Dermis blood vessel endothelial cell (primary cell): ENCODE data around the gene SERTAD3. TPM values are rescaled to one million over a fixed set of nuclear protein-coding genes. Genes with fewer than 3 reads are reported as not detected.
A peak's percentile ranks its signal among the peaks of the same experiment; 100 is the strongest.
"Not testable (repeated sequence)": the region's sequence is repeated elsewhere in the genome, so short reads cannot be mapped to it uniquely, and the experiment has no call there.

Experiments used
- DNase-seq: peaks from one replicate; pipeline ENCODE4 v3.0.0; 2010
- total RNA-seq: library from RNA; depleted of rRNA; stranded (reverse); fragments of >200 nt; gene quantifications from 2 replicates; pipeline ENCODE4 v1.2.3, GENCODE V29; 2014

The SERTAD3 gene
- total RNA-seq, 1 donor from 2014 or later = 25.9 TPM

DNA sequence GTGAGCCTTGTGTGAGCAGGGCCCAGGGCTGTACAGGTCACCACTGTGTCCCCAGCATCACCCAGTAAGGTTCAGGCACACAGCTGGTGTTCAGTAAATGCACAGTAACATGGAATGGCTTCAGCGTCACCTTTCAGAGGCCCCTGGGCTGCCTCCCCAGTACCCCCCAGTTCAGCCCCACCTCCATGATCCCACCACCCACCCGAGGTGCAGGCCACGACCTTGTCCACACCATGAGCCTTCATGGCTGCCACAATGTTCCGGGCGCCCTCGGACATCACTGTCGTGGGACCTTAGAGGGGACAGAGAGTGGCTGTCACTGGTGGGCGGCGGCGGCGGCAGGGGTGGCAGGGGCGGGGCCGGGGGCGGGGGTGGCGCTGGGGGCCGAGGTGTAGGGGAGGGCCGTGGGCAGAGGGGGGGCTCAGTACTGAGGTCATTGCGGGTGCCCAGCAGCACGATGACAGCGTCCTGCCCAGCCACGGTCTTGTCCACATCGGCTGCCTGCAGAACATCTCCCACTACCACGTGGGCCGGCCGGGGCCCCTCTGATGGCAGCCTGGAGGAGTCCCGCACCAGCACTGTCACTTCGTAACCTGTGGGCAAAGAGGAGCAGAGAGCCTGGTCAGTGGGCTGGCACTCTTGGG is 13.9 kb upstream of the SERTAD3 start:
- DNase-seq = no peak

DNA sequence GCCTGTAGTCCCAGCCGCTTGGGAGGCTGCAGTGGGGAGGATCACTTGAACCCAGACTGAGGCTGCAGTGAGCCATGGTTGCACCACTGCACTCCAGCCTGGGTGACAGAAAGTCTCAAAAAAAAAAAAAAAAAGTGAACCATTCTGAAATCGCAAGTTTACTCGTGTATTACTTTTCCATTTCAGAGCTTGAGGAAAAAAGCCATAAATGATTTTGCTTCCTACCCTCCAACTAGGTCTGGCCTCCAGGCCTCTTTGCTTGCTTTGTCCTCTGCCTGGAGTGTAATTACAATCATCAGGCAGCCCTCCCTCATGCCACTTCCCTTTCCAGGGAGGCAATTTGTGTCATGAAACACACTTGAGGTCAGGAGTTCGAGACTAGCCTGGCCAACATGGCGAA is 12.9 kb upstream of the SERTAD3 start:
- no peak for DNase-seq

DNA sequence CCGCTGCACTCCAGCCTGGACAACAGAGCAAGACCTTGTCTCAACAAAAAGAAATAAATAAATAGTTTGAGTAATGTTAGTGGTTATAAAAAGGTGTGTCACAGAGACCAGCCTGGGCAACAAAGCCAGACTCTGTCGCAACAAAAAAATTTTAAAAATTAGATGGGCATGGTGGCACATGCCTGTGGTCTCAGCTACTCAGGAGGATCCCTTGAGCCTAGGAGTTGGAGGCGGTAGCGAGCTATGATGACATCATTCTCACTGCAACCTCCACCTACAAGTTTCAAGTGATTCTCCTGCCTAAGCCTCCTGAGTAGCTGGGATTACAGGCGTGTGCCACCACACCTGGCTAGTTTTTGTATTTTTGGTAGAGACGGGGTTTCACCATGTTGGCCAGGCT is 9.8 kb upstream of the SERTAD3 start:
- not testable (repeated sequence) for DNase-seq

DNA sequence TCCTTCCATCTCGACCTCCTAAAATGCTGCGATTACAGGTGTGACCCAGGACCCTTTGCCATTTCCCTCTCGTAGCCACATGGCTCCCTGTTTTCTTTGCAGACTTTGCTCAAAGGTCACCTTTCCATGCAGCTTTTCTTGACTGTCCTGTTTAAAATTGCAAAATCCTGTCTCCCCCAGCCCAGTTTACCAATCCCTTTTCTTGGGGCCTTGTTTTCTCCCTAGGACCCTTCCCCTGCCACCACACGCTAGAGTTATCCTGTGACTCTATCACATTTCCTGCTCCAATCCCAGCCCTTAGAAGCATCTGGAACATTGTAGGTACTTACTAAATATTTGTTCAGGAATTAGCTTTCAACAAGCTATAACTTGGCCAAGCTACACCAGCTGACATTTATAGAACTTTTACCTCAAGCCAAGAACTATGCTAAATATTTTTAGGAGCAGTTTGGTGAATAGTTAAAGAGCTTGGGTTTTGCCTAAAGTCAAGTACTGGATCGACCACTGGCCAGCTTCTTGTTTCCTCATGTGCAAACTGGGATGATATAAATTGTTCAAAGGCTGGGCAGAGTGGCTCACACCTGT is 9.1 kb upstream of the SERTAD3 start:
- no peak for DNase-seq

DNA sequence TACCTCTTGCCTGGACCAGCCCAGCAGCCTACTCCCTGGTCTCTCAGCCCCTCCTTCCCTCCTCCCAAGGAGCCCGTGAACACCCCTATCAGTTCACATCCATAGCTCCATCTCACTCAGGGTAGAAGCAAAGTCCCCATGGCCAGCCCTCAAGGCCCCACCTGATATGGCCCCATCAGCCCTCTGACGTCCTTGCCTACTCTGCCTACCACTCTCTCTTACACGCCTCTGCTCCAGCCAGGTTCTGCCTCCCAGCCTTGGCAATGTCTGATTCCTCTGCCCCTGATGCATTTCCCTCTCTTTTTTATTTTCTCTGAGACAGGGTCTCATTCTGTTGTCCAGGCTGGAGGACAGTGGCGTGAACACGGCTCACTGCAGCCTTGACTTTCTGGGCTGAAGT is 7.9 kb upstream of the SERTAD3 start:
- DNase-seq = no peak

DNA sequence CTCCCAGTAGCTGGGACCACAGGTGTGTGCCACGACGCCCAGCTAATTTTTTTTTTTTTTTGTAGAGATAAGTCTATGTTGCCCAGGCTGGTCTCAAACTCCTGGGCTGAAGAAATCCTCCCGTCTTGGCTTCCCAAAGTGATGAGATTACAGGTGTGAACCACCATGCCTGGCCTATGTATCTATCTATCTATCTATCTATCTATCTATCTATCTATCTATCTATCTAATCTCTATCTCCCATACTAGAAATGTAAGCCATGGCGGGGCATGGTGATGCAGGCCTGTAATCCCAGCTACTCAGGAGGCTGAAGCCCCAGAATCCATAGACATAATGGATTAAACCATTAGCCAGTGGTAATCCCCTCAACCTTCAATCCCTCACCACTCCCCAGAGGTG is 6.5 kb upstream of the SERTAD3 start:
- DNase-seq = no peak

DNA sequence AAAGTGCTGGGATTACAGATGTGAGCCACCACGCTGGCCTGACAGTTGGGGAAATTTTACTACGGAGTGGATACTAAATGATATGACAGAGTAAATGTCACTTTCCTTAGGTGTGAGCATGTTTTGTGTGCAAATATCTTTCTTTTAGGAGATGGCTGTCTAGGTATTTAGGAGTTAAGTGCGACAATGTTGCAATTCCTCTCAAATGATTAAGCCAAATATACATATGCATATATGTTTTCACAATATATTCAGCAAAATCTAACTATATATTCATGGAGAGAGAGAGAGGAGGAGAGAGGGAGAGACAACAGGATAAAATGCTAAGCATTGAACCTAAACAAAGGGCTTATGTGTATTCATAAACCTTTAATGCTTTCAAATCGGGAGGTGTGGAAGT is 5.4 kb upstream of the SERTAD3 start:
- no peak for DNase-seq

DNA sequence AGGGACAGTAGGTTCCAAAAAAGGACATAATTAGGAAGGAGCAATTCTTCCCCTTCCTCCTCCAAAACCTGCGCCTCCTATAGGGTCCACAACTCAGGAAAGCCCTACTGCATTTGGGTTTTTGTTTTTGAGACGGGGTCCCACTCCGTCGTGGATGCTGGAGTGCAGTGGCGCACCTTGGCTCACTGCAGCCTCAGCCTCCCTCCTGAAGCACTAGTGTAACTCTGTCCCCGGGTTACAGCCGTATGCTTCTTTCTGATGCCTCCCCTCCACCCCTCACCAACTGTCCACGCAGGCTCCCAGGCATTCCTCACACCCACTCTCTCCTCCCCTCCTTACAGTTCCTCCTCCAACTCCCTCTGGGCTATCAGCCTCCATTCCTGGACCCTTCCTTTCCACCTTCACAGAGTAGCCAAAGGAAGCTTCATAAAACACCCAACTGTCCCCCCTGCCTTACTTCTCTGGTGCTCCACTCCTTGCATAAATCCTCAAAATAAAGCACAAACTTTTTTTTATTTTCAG is 2.2 kb upstream of the SERTAD3 start:
- DNase-seq = no peak

DNA sequence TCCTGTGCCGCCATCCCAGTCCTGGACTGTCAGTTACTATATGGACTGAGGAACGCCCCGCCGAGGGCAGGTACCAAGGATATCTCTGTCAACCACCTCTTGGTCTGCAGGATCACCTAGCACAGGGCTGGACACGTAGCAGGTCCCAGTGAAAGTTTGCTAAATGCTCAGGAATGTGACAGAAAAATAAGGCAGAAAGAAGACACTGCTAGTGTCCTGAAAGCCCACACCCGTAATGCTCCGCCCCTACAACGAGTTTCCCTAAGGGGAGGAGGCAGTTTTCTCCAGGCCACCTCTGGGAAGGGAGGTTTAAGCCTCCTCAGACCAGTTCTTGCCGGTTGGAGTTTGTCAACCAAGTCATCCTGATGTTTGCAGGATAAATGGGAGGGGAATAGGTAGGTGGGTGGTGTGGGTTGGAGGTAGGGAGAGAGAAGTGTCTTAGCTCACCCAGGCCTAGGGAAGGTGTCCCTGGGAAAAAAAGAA is 1.7 kb upstream of the SERTAD3 start:
- no peak for DNase-seq

DNA sequence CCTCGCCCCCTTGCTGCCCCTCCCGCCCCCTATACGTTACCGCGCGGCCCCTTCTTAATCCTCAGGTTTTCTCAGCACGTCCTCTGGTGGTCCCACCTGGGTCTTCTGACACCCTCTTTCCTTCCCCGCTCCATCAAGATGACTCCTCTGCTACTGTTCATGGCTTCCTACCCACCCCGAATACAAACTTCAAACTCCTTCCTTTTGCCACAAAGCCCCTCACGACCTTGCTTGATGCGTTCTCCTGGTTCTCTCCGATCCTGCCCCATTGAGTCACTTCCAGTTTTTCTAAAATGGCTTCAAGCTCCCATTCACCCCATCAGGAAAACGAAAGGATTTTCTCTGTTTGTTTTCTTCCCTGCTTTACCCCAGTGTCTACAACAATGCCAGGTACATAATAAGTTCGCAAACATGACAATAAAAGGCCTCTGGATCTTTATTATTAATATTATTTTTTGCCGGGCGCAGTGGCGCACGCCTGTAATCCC is 734 bp upstream of the SERTAD3 start:
- no peak for DNase-seq

DNA sequence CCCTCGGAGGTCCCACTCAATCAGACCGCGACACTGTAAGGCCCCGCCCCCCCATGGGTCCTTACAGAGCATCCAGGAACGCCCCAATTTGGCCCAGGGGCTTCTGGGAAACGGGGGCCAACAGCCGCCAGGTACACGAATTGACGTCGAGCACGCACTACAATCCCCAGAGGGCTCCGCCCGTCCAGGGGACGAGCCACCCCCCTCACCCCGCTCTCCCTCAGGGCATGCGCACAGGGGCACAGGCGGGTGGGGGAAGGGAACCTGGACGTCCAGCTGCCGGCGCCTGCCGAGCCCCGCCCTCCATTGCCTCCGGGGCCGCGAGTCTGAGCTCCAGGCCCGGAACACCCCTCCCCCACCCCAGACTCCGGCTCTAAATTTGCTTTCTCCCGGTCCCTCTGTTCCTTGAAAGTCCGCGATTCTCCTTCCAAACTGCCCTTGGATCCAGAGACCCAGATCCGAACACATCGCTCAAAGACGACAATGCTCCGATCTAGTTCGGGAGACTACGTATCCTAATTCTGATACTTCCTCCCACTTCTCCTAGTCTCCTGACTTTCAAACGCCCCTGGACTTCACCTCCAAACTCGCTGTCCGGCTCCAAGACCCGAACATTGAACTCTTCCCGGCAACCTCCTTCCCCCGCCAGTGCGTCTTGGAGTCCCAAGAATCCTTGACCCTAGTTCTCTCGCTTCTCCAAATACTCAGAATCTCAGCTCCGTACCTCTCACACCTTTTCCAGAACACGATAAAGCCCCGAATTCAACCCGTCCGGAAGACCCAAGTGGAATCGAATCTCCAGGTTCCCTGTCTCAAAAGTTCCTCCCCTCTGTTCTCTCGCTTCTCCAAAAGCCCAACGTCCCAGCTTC is 770 bp downstream of the SERTAD3 start:
- peak; percentile 100 for DNase-seq

DNA sequence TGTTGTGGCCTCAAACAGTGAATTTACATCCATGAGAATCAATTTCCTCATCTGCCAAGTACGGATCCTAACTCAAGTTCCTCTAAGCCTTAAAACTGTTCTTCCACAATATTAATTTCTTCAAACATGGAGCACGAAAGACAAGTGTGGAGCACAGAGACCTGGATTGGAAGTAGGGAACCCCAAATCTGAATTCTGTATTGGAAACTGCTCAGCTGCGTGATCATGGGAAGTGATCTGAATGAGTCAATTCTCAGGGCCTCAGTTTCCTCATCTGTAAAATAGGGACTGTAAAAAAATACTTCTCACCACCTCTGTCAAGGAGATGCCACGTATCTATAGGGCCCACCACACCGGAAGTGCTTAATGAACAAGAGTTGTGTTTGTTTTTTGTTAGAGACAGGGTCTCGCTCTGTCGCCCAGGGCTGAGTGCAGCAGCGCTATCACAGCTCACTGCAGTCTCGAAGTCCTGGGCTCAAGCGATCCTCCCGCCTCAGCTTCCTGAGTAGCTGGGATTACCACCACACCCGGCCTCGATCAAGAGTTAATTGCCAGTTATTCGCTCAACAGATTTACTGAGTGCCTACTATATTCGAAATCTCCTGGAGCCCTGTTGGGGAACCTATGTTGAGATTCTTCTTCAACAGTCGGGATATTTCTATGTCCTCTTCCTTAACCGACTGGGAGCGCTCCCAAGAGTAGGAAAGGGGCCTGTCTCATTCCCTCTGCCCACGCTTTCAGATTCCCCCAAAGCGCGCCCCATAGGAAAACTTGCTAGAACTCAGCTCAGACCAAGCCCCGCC is 1.6 kb downstream of the SERTAD3 start:
- no peak for DNase-seq

DNA sequence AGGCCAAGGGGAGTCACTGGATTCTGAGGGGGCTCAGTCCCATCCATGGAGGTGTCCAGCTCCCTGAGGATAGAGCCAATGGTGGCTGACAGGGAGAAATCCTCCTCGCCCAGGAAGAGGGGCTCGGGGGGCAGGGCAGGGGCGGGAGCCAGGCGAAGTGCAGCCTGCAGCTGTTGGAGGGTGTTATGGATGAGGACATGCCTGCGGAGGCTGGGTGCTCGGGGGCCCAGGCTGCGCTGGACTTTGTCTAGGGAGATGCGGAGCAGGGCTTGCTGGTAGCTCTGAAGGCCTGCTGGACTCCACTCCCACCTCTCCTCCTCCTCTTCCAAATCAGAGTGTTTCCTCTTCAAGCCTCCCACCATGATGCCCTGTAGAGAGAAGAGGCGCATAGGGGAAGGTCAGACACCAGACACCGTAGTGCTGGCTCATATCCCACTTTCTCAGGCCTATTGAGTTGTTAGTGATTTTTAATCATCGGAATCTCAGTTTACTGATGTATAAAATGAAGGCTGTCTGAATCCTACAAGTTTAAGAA is 2.3 kb downstream of the SERTAD3 start:
- DNase-seq = no peak

DNA sequence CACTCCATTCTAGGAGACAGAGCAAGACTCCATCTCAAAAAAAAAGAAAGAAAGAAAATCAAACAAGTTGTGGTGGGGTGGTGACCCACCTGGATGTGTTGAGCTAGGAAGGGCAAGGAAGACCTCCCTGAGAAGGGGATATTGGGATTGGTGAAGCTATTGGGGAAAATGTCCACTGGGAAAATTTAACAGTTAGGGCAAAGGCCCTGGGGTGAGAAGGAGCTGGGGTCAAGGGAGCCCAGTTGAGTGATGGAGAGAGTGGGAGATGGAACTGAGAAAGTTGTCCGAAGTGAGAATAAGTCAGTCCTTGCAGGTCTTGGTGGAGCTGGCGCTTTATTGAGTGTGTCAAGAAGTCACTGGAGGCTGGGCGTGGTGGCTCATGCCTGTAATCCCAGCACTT is 5.9 kb downstream of the SERTAD3 start:
- DNase-seq = no peak

DNA sequence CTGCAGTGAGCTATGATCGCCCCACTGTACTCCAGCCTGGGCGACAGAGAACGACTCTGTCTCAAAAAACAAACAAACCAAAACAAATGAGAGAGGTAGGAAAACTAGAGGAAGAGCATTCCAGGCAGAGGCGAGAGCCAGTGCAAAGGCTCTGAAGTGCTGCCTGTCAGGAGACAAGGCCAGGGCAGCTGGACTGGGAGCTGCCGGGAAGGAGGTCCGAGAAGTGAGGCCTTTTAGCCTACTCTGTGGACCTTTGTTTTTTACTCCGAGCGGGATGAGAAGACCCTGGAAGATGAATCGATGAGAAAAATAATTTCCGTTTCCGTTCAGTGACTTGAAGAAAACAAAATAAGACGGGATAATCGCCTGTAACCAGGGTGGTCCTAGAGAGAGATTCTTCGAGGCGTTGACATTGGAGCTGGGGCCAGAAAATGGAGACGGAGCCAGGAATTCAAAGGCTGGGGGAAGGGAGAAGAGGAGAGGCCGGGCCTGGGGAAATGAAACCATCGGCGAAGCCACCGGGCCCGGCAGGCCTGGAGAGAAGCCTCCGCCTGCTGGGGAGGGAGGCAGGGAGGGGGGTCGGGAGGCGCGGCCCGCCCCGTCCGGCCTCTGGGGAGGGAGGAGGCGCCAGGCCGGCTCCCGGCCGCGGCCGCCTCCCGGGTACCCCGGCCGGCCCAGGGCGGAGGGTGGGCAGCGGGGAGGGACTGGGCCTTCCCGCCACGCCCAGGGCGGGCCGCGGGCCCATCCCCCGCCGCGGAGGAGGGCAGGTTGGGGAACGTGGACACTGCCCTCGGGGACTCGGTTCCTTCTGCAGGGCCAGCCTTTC is 10.5 kb downstream of the SERTAD3 start:
- DNase-seq = peak; percentile 91

DNA sequence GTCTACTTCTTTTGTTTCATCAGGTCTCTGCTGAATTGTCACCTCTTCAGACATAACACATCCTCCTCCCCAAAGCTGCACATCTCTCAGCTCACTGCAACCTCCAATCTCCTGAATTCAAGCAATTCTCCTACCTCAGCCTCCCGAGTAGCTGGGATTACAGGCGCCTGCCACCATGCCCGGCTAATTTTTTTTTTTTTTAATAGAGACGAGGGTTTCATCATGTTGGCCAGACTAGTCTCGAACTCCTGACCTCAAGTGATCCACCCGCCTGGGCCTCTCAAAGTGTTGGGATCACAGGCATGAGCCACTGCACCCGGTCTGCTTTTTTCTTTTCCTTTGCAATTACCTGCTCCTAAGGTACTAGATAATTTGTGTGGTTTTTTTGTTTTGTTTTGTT is 11.4 kb downstream of the SERTAD3 start:
- DNase-seq = not testable (repeated sequence)

DNA sequence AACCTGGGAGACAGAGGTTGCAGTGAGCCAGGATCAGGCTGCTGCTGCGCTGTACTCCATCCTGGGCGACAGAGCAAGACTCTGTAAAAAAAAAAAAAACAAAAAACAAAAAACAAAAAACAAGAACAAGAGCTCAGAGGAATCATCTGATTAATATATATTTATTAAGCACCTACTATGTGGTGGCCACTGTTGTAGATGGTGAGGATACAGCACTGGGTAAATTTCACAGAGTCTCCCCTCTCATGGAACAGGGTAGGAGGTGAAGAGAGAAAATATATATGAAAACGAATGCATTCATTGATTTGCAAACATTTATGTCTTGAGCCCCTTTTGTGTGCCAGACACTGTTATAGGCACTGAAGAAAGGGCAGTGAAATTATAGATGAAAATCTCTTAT is 12.4 kb downstream of the SERTAD3 start:
- DNase-seq = no peak

DNA sequence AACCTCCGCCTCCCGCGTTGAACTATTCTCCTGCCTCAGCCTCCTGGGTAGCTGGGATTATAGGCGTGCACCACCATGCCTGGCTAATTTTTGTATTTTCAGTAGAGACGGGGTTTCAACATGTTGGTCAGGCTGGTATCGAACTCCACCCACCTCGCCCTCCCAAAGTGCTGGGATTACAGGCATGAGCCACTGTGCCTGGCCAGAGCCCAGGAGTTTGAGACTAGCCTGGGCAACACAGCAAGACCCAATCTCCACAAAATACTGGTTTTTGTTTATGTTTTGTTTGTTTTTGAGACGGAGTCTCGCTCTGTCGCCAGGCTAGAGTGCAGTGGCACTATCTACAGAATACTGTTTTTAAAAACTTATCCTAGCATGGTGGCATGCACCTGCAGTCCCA is 13.9 kb downstream of the SERTAD3 start:
- not testable (repeated sequence) for DNase-seq

DNA sequence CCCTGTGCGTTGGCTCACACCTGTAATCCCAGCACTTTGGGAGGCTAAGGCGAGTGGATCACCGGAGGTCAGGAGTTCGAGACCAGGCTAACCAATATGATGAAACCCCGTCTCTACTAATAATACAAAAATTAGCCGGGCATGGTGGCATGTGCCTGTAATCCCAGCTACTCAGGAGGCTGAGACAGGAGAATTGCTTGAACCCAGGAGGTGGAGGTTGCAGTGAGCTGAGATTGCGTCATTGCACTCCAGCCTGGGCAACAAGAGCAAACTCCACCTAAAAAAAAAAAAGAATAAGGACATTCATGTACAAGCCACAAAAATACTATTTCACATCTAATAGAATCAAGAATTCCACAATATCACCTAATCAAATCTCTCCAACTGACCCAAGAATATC is 15.9 kb downstream of the SERTAD3 start:
- DNase-seq = not testable (repeated sequence)

DNA sequence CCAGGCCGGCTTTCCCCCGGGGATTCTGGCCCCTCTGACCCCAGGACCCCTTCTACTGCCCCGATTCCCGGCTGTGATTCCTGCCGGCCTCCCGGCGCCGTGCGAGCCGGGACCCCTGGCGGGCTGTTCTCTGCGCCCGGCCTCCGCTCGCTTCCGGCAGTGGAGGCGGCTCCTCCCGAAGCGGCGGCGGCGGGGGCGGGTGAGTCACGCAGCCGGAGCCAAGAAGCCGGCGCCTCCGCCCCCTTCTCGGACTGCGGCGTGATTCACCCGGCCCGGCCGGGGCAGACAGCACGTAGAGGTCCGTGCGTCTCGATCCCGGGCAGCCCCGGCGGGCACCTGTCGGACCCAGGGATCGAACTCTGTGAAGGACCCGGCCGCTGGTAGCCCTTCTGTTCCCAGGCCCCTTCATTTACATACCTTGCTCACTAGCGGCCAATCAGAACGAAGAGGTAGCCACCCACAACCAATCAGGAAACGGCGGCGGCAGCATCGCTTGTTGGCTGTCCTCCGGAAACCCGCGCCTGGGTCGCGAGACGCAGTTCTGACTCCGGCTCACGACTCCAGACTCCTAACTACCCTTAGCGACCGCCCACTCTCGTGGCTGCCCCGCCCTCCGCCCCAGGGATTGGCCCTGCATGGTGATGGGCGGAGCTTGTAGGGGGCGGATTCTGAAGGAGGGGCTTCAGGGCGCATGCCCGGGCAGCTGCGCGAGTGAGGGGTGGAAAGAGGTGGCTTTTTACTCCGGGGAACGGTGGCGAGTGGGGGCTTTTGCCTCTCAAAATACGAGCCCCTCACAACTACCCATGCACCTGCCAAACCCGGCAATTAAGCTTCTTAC is 18.5 kb downstream of the SERTAD3 start, which contains the start of gene SERTAD1:
TSS of gene SERTAD1 (minus strand) at position 543 of the 838 bp plus-strand sequence. CDS start 2,446 bp downstream, outside the sequence.
- peak; percentile 100 for DNase-seq
